ENCODE data around the gene RFTN1. TPM values are rescaled to one million over a fixed set of nuclear protein-coding genes. Genes with fewer than 3 reads are reported as not detected.

The RFTN1 gene
- total RNA-seq, 2 experiments from 2014 or later, result 74.9 to 75.1 TPM

DNA sequence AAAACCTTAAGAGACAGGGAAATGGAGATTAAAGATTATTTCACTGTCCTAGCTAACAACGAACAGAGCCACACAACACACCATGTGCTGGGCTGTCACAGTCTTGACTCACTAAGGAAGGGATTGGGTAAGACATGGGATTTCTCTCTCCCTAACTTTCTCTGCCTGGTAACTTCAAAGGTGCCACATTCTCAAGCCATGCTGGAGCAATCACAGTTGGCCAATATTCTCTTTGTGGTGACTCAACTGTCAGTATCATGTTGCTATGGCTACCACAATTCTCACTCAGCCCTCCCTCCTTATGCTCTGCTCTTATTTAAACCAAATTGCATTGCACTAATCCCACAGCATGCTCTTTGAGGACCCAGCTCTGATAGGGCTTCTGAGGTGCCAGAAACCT, 174.5 kb downstream of the RFTN1 start:
- ChIA-PET CTCF (interaction anchor here (1.1 to 2.0 kb wide), 4 partner anchors 18 to 145 kb away, joined by 3 to 9 read pairs (median 3); no protein-coding TSS in a partner anchor), POLR2A (interaction anchor here (0.7 to 1.6 kb wide), 7 partner anchors 11 to 74 kb away, joined by 3 to 5 read pairs (median 3); partner anchors contain the start of genes DPH3 and OXNAD1)

GRCh38 chr3:16337856-16338540, 175.5 kb downstream of the RFTN1 start:
- no peaks in the 10 kb centered on the region for H3K9me3 Mint-ChIP-seq
- peak; percentile 76 for DNase-seq
- peaks cover 40% of the 10 kb centered on the region for H3K36me3 Mint-ChIP-seq (ENCODE audit: low read depth)
- CTCF ChIA-PET, result interaction anchor here (1.1 to 2.6 kb wide), 4 partner anchors 17 to 69 kb away, joined by 3 to 11 read pairs (median 6); no protein-coding TSS in a partner anchor
- POLR2A ChIA-PET, result interaction anchor here (0.7 to 1.6 kb wide), 9 partner anchors 10 to 158 kb away, joined by 3 to 5 read pairs (median 3); partner anchors contain the start of genes DPH3 and OXNAD1
- H3K4me3 Mint-ChIP-seq, result peak overlapping the region; percentile 4
- no peaks in the 10 kb centered on the region for H3K27me3 Mint-ChIP-seq
- peak overlapping the region; percentile 67 for H3K27ac Mint-ChIP-seq
- H3K4me1 Mint-ChIP-seq, result peaks cover 38% of the 10 kb centered on the region

More for the DNA sequence above, 174.5 kb downstream of the RFTN1 start:
- H3K4me3 Mint-ChIP-seq, result no peak overlapping the region
- no peak for DNase-seq
- no peaks in the 10 kb centered on the region for H3K9me3 Mint-ChIP-seq
- H3K36me3 Mint-ChIP-seq (ENCODE audit: low read depth), result peaks cover 43% of the 10 kb centered on the region
- H3K27ac Mint-ChIP-seq, result peak overlapping the region; percentile 67
- H3K4me1 Mint-ChIP-seq, result peaks cover 45% of the 10 kb centered on the region
- no peaks in the 10 kb centered on the region for H3K27me3 Mint-ChIP-seq

DNA sequence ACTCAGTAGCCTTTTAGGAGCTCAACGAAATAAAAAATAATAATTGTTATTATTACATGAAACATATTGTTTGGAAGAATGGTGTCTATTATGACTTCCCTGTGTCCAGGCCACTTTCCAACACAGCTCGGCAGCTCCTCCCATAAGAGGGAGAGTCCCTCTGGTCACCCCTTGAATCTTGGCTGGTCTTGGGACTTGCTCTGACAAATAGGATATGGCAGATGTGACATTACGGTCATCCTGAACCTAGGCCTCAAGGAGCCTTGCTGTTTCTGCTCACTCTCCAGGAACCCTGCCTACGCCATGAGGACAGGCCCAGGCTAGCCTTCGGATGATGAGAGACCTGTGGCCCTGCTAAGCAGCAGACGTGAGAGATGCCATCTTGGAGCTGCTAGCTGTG, 176.7 kb downstream of the RFTN1 start:
- H3K36me3 Mint-ChIP-seq (ENCODE audit: low read depth), result peaks cover 51% of the 10 kb centered on the region
- H3K27me3 Mint-ChIP-seq, result no peaks in the 10 kb centered on the region
- ChIA-PET POLR2A (no interaction called here), CTCF (interaction anchor here (0.6 to 2.6 kb wide), 4 partner anchors 16 to 288 kb away, joined by 3 to 11 read pairs (median 5); no protein-coding TSS in a partner anchor)
- H3K4me3 Mint-ChIP-seq, result no peak overlapping the region
- H3K4me1 Mint-ChIP-seq, result peaks cover 35% of the 10 kb centered on the region
- H3K27ac Mint-ChIP-seq, result no peak overlapping the region
- H3K9me3 Mint-ChIP-seq, result peaks cover 8% of the 10 kb centered on the region
- no peak for DNase-seq

DNA sequence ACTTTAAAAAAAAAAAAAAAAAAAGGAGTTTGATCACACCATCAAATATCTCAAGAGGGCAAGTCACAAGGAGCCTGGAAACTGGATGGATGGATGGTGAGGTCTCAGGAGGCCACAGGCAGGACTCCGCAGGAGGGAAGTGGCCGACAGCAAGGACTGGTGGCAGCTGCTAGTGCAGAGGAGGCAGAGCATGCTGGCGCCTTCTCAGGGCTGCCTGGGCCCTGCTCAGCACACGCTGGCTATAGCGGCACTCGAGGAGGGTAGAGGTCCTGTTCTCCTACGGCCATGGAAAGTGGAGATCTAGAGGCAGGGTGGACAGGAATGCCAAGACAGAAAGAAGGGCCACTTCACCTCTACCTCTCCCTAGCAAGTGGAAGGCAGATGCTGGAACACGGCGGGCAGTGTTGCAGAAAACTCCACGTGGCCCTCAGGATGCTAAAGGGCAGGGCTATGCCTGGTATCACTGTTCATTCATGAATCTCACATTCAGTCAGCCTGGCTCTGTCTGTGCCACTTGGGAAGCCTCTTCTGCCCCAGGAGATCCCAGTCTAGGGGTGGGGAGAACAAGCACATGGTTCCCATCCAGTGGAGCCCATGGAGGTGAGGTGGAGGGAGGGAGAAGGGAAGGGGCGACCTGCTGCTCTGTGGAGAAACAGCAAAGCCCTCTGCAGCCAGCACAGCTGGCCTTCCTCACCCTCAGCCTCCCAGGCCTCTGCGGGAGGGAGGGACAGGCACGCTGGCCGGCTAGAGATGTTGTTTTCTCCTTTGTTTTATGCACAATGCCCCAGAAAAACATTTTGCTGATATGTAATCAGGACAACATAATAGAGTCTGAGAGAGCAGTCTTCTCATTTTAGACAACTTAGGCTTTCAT, 177.5 kb downstream of the RFTN1 start:
- peaks cover 60% of the 10 kb centered on the region for H3K36me3 Mint-ChIP-seq (ENCODE audit: low read depth)
- ChIA-PET CTCF (interaction anchor here (0.6 to 2.6 kb wide), 3 partner anchors 16 to 46 kb away, joined by 3 to 11 read pairs (median 4); no protein-coding TSS in a partner anchor), POLR2A (interaction anchor here (0.9 kb wide), 1 partner anchor 81 kb away, joined by 3 read pairs; no protein-coding TSS in a partner anchor)
- H3K27ac Mint-ChIP-seq, result no peak overlapping the region
- no peak overlapping the region for H3K4me3 Mint-ChIP-seq
- no peak for DNase-seq
- H3K9me3 Mint-ChIP-seq, result peaks cover 12% of the 10 kb centered on the region
- H3K4me1 Mint-ChIP-seq, result peaks cover 35% of the 10 kb centered on the region
- H3K27me3 Mint-ChIP-seq, result no peaks in the 10 kb centered on the region

DNA sequence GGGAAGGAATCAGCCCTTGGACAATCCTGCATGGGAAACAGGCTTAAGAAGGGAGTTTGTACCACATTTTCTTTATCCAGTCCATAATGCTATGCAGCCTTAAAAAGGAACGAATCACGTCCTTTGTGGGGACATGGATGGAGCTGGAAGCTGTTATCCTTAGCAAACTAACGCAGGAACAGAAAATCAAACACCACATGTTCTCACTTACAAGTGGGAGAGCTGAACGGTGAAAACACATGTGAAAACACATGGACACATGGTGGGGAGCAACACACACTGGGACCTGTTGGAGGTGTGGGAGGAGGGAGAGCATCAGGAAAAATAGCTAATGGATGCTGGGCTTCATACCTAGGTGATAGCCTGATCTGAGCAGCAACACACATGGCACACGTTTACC, 178.2 kb downstream of the RFTN1 start:
- peaks cover 66% of the 10 kb centered on the region for H3K36me3 Mint-ChIP-seq (ENCODE audit: low read depth)
- H3K9me3 Mint-ChIP-seq, result peaks cover 12% of the 10 kb centered on the region
- CTCF ChIA-PET, result no interaction called here
- peaks cover 35% of the 10 kb centered on the region for H3K4me1 Mint-ChIP-seq
- no peak overlapping the region for H3K4me3 Mint-ChIP-seq
- DNase-seq, result no peak
- no peak overlapping the region for H3K27ac Mint-ChIP-seq
- POLR2A ChIA-PET, result interaction anchor here (0.9 kb wide), 1 partner anchor 81 kb away, joined by 3 read pairs; no protein-coding TSS in a partner anchor
- no peaks in the 10 kb centered on the region for H3K27me3 Mint-ChIP-seq

DNA sequence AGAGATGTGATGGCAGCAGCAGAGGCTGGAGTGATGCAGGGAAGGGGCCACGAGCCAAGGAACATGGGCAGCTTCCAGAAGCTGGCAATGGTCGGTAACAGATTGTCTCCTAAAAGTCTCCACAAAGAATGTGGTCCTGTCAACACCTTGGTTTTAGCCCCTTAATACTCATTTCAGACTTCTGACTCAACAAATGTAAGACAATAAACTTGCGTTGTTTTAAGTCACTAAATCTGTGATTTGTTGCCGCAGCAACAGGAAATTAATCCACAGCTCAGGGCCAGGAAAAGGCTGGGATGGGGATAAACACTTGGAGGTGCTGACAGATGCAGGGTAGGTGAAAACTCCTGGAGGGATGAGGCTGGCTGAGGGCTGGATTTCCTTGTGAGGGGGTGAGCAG, 178.6 kb downstream of the RFTN1 start:
- POLR2A ChIA-PET, result interaction anchor here (0.9 kb wide), 1 partner anchor 80 kb away, joined by 3 read pairs; no protein-coding TSS in a partner anchor
- Mint-ChIP-seq H3K9me3 (peaks cover 12% of the 10 kb centered on the region), H3K4me1 (peaks cover 32% of the 10 kb centered on the region), H3K4me3 (no peak overlapping the region), H3K27me3 (no peaks in the 10 kb centered on the region), H3K27ac (no peak overlapping the region), H3K36me3 (ENCODE audit: low read depth) (peaks cover 71% of the 10 kb centered on the region)
- CTCF ChIA-PET, result no interaction called here
- no peak for DNase-seq

- Mint-ChIP-seq H3K27me3 (no peaks in the 10 kb centered on the region), H3K27ac (no peak overlapping the region), H3K9me3 (peaks cover 12% of the 10 kb centered on the region), H3K4me1 (peaks cover 13% of the 10 kb centered on the region), H3K4me3 (no peak overlapping the region), H3K36me3 (ENCODE audit: low read depth) (peaks cover 65% of the 10 kb centered on the region)
- ChIA-PET POLR2A (interaction anchor here (0.9 kb wide), 1 partner anchor 20 kb away, joined by 4 read pairs; no protein-coding TSS in a partner anchor), CTCF (interaction anchor here (1.4 kb wide), 1 partner anchor 65 kb away, joined by 6 read pairs; no protein-coding TSS in a partner anchor)
- DNase-seq, result no peak
These were observed 180.5 kb downstream of the RFTN1 start for GRCh38 chr3:16332904-16333426.

DNA sequence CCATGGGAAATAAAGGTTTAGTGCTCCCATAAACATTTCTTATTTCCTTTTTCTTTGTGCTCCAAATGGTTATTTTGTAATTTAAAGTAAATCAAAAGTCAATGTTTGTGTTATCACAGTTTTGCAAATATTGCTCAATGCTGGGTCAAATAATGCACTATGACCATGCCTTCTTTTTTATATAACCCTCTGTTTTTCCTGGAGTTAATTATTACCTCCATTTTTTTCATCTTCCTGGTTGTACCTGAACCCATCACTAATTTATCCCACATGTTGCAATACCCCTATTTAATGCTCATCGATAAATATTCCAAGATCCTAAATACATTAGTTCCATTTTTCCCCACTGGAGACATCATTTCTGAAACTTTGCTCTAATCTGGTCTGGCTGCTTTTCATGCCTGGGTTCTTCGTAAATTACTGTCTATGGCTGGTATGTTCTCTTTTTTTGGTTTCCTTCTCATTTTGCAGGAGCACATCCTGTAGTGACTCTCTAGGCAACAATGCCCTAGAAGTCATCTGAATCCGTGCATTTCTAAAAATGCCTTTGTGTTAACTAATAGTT, 182.1 kb downstream of the RFTN1 start:
- Mint-ChIP-seq H3K4me1 (peaks cover 6% of the 10 kb centered on the region), H3K9me3 (peaks cover 12% of the 10 kb centered on the region), H3K27ac (no peak overlapping the region), H3K4me3 (no peak overlapping the region), H3K27me3 (no peaks in the 10 kb centered on the region), H3K36me3 (ENCODE audit: low read depth) (peaks cover 65% of the 10 kb centered on the region)
- POLR2A ChIA-PET, result no interaction called here
- CTCF ChIA-PET, result no interaction called here
- DNase-seq, result no peak

DNA sequence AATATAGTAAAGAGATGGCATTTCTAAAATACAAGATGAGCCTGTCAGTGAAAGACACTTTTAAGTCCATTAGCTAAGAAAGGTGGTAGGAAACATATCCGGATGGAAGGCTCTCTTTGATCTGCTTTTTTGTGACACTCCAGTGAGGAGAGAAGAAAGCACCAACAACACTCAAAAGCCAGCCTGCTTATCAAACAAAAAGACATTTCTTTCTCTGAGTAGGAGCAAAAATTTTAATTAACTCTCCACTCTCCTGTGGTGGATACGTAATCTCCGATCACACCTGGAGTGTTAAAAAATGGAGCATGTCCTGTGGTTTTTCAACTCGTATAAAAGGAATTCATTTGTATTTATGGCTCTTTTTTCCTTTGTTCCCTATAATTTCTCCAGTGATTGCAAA, 183.1 kb downstream of the RFTN1 start:
- ChIA-PET CTCF (no interaction called here), POLR2A (no interaction called here)

GRCh38 chr3:16329826-16330129, 183.7 kb downstream of the RFTN1 start:
- H3K4me1 Mint-ChIP-seq, result peaks cover 4% of the 10 kb centered on the region
- ChIA-PET CTCF (no interaction called here), POLR2A (interaction anchor here (0.6 kb wide), 1 partner anchor 524 kb away, joined by 3 read pairs; no protein-coding TSS in a partner anchor)
- H3K27ac Mint-ChIP-seq, result no peak overlapping the region
- peaks cover 12% of the 10 kb centered on the region for H3K9me3 Mint-ChIP-seq
- no peak overlapping the region for H3K4me3 Mint-ChIP-seq
- no peak for DNase-seq
- no peaks in the 10 kb centered on the region for H3K27me3 Mint-ChIP-seq
- H3K36me3 Mint-ChIP-seq (ENCODE audit: low read depth), result peaks cover 62% of the 10 kb centered on the region

More for the DNA sequence above, 183.1 kb downstream of the RFTN1 start:
- Mint-ChIP-seq H3K27ac (no peak overlapping the region), H3K4me3 (no peak overlapping the region), H3K36me3 (ENCODE audit: low read depth) (peaks cover 64% of the 10 kb centered on the region), H3K27me3 (no peaks in the 10 kb centered on the region), H3K4me1 (peaks cover 6% of the 10 kb centered on the region), H3K9me3 (peaks cover 12% of the 10 kb centered on the region)
- DNase-seq, result no peak

- ChIA-PET CTCF (no interaction called here), POLR2A (interaction anchor here (0.6 kb wide), 1 partner anchor 523 kb away, joined by 3 read pairs; no protein-coding TSS in a partner anchor)
- H3K9me3 Mint-ChIP-seq, result peaks cover 12% of the 10 kb centered on the region
- H3K27ac Mint-ChIP-seq, result no peak overlapping the region
- no peak for DNase-seq
- H3K4me3 Mint-ChIP-seq, result no peak overlapping the region
- peaks cover 58% of the 10 kb centered on the region for H3K36me3 Mint-ChIP-seq (ENCODE audit: low read depth)
- no peaks in the 10 kb centered on the region for H3K27me3 Mint-ChIP-seq
- H3K4me1 Mint-ChIP-seq, result no peaks in the 10 kb centered on the region
These were observed 184.3 kb downstream of the RFTN1 start for GRCh38 chr3:16329036-16329825.

DNA sequence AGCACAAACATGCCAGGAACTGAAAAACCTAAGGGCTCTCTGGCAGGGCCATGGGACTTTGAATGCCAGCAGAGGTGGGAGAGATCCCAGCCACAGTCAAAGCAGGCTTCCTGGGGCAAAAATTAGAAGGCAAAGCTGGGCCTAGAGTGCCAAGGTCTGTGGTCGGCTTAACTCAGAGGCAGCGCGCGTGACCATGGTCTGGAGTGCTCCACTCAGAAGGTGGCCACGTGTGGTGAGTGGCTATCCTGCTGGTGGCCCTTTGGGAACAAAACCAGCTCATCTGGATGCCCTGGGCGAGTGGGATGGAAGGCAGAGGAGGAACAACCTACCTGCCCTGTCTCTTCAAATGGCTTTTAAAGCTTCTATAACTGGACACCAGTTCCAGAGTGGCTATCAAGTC, 185.4 kb downstream of the RFTN1 start:
- H3K27ac Mint-ChIP-seq, result no peak overlapping the region
- no peak overlapping the region for H3K4me3 Mint-ChIP-seq
- ChIA-PET CTCF (no interaction called here), POLR2A (interaction anchor here (1.1 kb wide), 1 partner anchor 10 kb away, joined by 3 read pairs; no protein-coding TSS in a partner anchor)
- no peak for DNase-seq
- H3K36me3 Mint-ChIP-seq (ENCODE audit: low read depth), result peaks cover 59% of the 10 kb centered on the region
- H3K27me3 Mint-ChIP-seq, result no peaks in the 10 kb centered on the region
- peaks cover 12% of the 10 kb centered on the region for H3K9me3 Mint-ChIP-seq
- no peaks in the 10 kb centered on the region for H3K4me1 Mint-ChIP-seq

All from activated CD4-positive, alpha-beta memory T cell treated with anti-CD3 and anti-CD28 coated beads, Interleukin-2, amount 10 ng/mL, durations not matched to agents 7 days and 5 days (primary cell).